GM21576 (cell line): ENCODE measurements around the gene MGAT5.

Experiments used
- ATAC-seq: cut with Tn5 transposase; IDR thresholded peaks from one replicate; pipeline ENCODE4 v1.9.1; 2021; ENCODE audit warnings: mild to moderate bottlenecking, moderate library complexity; ENCODE audit not compliant: unreplicated experiment

MGAT5 gene

GRCh38 chr2:134386310-134386709 lies 132.4 kb downstream of the MGAT5 start:
- ATAC-seq = no peak

DNA sequence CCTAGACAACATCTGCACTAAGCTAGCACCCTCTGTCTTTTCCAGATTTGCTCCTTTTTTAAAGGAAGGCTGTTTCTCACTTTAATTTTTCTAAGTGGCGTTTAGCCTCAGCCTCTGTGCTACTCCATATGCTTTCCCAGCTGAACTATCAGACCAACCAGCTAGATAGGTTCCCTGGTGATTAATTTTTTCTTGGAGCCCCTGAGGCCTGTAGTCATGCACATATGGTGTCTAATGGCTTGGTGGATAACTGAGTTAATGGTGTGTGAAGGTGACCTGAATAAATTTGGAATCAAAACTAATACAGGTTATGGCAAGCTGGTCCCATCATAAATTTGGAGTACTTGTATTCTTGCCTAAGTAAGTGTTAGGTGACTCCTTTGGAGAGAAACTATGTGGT lies 135.5 kb downstream of the MGAT5 start:
- no peak for ATAC-seq

DNA sequence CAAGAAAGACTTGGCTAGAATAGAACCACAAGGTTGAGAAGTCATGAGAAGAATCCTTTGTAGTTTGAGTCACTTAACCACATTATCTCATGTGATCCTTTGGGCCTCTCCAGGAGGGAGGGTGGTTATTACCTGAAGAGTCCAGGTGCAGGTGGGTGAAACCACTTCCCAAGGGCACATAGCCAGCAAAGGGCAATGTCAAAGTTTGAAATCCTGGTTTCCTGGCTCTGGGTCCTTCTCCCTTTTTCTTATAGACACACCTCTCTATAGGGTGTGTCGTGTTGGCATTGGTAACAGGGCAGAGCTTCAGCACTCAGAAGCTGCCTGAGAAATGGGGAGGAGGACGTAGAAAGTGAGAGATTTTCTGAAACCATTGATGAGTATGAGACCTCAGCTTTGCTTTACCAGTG lies 137.9 kb downstream of the MGAT5 start:
- peak; percentile 86 for ATAC-seq

DNA sequence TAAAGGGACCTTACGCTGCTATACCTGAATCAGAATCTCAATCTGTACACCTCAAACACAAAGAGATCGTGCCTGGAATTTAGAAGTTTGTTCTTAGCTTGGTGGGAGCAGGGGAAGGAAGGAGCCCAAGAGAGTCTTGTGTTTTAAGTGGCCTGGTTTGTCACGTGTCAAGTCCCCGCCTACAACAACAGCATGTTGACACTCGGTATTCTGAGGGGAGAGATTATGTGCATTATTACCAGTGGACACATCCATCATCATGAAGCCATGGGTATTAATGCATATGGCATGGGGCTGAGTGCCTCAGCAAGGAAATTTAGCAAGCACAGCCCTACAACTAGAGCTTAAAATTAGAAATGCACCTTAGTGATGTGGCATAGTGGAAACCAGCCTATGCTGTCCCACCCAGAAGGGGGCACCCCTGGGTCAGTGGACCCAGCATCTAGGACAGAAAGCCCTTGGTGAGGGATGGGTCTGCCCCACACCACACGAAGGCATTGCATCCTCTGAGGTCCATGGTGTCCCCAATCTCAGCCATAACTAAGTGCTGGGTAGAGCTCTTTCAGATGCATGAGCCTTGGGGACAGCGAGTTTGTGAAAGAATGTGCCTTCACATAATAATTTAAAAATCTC lies 138.7 kb downstream of the MGAT5 start:
- ATAC-seq = no peak

DNA sequence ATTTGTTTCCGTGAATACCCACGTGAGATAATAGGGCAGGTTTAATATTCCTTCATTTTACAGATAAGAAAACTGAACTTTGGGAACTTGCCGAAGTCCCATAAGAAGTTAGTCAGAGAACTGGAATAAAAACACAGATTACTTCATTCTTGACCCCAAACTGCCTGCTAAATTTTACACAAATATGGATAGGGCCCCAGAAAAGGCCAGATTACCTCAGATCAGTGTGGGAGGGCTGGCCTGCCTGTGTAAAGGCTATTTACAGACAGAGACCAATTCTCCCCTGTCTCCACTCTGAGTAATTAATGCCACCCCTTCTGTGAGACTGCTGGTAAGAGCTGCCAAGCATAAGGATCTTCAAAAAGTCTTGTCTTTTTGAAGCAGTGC lies 139.2 kb downstream of the MGAT5 start:
- ATAC-seq = no peak

DNA sequence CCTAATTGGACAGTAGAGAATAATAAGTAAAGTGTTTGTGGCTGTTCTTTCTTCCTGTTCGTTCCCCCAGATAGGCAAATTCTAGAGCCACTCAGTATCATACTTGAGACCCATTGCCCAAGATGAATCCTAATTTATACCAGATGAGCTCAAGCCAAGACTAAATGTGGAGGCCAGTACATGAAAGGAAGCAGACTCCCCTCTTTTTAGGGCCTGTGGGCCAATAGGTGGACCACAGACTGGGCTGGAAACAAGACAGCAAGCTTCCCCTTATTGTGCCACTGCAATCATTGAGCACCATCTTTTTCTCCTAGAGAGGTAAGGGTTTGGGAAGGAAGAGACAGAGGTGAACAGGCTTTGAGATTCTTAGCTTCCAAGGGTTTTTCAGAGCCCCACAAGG lies 141.9 kb downstream of the MGAT5 start:
- ATAC-seq = no peak

DNA sequence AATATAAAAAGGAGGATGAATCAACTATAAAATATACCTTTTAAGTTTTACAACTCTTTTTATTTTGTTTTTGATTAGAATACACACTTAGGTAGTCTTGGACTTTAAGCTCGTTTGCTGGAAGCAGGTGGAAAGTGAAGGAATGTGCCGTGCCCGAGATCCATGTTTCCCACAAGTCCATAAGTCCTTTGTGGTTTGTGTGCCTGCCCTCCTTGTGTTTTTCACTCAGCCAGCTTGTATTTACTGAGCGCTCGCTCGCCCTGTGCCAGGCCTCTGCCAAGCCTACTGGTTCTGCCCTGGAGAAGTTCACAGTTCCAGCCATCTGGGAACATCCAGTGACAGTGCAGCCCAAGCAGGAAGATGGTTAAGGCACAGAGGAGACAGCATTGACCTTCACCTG lies 142.6 kb downstream of the MGAT5 start:
- no peak for ATAC-seq

DNA sequence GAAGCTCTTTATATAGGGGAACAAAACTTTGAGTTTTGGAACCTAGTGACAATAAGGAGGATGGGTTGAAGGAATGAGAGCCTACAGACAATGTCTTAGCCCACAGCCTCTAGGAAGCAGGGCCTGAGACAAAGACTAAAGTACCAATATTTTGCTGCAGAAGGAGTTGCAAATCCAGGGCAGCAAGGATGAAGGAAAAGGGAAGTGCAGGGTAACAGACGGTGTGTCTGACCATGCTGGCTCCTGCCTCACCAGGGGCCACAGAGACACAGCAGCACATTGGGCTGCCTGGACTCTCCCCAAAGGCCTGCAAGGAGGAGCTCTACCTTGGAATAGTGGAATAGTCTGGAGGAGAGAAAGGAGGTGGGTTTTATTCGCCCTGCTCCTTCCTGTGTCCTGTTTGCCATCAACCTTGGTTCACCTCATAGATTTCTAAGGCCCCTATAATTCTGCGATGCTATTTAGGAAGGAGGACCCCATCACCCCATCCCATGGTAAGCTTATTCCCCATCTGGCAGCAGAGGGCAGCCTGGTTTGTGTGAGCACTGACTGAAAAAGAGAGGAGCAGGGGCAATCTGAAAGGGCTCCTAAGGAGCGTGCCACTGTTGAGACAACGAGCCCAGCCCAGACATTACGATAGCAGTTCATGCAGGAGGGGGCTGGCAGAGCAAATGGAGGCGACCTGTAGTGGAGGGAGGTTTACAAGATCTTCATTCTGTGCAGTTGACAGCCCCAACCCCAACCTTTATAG lies 143.4 kb downstream of the MGAT5 start:
- ATAC-seq = no peak

- ATAC-seq = no peak
Measured at GRCh38 chr2:134398300-134398699, 144.4 kb downstream of the MGAT5 start.

DNA sequence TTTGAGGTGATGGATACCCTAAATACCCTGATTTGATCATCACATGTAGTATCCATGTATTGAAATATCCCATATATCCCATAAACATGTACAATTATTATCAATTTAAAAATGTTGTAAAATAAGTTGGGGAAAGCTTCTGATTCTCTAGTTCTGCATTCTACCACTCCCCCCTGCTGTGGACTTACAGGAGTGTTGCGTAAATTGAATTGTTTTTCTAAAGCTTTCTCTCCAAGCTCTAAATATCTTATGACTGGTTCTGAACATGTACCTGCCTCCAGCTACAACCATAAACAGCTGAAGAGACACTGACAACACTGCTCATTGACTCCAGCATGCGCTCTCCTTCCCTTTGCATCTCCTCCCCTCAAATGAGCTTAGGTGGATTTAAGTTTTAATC lies 145.2 kb downstream of the MGAT5 start:
- ATAC-seq = no peak

GRCh38 chr2:134401081-134401497 lies 147.2 kb downstream of the MGAT5 start:
- ATAC-seq = no peak

DNA sequence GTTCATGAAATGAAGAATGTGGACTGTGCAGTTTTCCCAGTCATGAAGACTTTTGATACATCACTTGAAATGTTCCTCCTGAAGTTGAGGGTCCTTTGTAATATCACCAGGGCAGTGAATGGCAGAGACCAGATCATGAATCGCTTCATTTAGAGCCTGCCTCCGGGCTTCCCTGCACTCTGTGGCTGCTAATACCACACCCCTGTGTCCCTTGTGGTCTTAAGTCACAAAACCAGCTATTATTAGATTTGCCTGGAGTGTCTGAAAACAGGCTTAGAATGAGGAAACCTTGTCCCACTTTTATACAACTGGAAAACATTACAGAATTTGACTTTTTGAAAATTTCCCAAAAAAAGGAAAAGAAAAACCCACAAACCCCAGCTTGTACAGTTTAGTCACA lies 147.9 kb downstream of the MGAT5 start:
- ATAC-seq = no peak

- ATAC-seq = no peak
Measured at GRCh38 chr2:134402410-134402809, 148.5 kb downstream of the MGAT5 start.

GRCh38 chr2:134405611-134406081 lies 151.8 kb downstream of the MGAT5 start:
- ATAC-seq = no peak

GRCh38 chr2:134406311-134406710 lies 152.4 kb downstream of the MGAT5 start:
- ATAC-seq = no peak

- ATAC-seq = no peak
Measured at GRCh38 chr2:134406736-134407135, 152.9 kb downstream of the MGAT5 start.

GRCh38 chr2:134407154-134407890 lies 153.4 kb downstream of the MGAT5 start:
- ATAC-seq = no peak

GRCh38 chr2:134408386-134408785 lies 154.5 kb downstream of the MGAT5 start:
- ATAC-seq = no peak

- ATAC-seq = no peak
Measured at GRCh38 chr2:134408791-134409190, 154.9 kb downstream of the MGAT5 start.

DNA sequence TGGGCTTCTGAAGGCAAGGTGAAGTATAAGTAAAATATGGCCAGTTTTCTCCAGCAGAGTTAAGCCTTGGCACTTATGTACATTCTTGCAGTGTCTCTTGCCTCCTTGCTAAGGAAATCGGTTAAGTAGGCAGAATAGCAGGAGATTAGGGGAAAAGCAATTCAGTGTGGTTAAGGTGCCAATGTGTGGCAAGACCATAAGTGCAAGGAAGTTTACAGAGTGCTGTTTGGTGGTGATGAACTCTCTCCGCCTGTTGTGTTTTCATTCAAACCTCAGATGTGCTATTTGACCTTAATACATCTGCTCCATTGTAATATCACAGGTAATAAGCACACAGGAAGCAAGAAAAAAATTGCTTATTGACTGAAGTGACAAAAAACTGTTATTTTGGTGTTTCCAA lies 156.1 kb downstream of the MGAT5 start:
- no peak for ATAC-seq

GRCh38 chr2:134410831-134411231 lies 157.0 kb downstream of the MGAT5 start:
- ATAC-seq = no peak

DNA sequence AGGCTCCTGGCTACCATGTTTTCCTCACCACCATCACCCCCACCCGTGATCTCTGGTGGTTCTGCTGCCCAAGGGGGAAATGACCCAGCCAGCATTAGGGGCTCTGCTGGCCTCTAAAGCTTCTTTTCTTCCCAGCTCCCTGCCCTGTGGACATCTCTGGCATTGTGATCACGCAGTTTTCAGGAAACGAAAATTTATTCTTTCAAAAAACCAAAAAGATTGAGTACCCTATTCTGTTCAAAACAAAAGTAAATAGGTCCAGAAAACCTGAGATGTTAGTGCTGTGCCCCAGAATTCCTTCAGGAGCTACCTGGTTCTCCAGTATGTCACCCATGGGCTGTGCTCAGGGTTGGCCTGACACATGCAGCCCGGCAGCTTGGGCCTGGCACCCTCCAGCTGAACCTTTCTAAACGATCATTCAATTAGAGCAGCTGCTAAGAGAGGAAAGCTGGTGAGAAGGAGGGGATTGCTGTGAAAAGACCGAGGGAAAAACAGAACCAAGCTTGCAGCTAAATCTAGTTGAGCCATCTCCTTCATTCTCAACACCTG lies 157.5 kb downstream of the MGAT5 start:
- no peak for ATAC-seq
